ENCODE measurements around the gene ASIP. TPM values are rescaled to one million over a fixed set of nuclear protein-coding genes. Genes with fewer than 3 reads are reported as not detected.
A peak's percentile ranks its signal among the peaks of the same experiment; 100 is the strongest.

ASIP gene, protein sequence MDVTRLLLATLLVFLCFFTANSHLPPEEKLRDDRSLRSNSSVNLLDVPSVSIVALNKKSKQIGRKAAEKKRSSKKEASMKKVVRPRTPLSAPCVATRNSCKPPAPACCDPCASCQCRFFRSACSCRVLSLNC
- total RNA-seq (2012; rRNA removed), result not detected in 2 replicates
- not detected in 2 replicates for polyA plus RNA-seq (2012; rRNA removed)
- not detected in 2 replicates for polyA plus RNA-seq (2012; cell fraction: cytosol; rRNA removed)
- not detected in 2 replicates for polyA plus RNA-seq (2012; cell fraction: nucleus; rRNA removed; ENCODE audit: low replicate concordance)
- Bru-seq, nascent RNA, result percentile 10 among the genes with signal in this experiment
- percentile 13 among the genes with signal in this experiment for BruChase-seq, experiment 1, labeled RNA remaining after a 6-hour chase
- BruChase-seq, experiment 2, labeled RNA remaining after a 2-hour chase, result percentile 14 among the genes with signal in this experiment
- long read RNA-seq, partial matches to known transcripts, result 0 of 1 reads
- long read RNA-seq, other reads (novel, unspliced or antisense), result 1 of 1 reads

DNA sequence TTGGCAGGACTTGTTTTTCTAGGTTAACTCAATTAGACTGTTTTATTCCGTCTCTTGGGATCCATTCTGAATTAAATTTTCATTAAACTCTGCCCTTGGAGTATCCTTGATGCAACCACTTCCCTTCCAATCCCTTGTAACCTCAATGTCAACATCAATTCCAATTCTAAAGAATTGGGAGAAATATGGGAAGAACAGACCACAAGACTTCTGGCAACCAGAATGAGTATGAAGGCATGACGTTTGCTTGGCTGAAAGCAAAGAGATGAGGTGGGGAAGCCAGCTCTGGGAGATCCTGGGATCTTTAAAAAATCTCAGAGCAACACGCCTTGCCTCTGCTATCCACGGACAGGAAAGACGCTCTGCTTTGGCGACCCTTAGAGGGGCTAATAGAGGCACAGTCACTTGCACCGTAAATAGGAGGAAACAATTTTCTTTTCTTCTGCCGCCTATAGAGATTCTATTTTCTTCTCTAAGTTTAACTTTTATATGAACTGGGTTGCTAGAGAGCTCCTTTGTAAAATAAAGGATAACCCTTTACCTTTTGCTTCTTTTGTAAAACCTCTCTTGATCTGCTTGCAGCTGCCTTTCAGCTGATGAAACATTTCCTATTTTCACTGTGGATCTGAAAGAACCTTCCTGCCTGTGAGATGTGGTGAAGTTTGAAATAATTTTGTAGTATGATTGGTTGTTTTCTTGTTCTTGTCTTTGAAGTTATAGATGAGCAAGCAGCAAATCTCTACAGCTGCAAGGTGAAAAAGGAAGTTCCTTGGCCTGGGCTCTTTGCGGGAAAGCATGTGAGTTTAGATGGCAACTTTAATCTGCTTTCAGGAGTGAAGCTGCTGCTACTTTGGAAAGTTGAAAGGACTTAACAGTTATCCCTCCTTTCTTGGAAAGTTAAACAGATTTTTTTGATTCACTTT lies at the start of gene ASIP:
TSS of gene ASIP (plus strand) at position 731 of the 923 bp plus-strand sequence. CDS start 18,952 bp downstream, outside the sequence.
- Histone ChIP-seq H2BK120ac (ENCODE audit: low read depth, low read length) (no peak within 1 kb of the TSS), H3K27ac (ENCODE audit: insufficient read depth, low read length) (no peak within 1 kb of the TSS), H2AFZ (replicated peaks; ENCODE audit: low read length, poor library complexity) (no peak within 1 kb of the TSS), H4K5ac (ENCODE audit: low read depth, low read length) (no peak within 1 kb of the TSS), H3K14ac (replicated peaks; ENCODE audit: low read depth, low read length) (no peak within 1 kb of the TSS), H2AK5ac (ENCODE audit: low read depth, low read length) (no peak within 1 kb of the TSS), H2BK5ac (ENCODE audit: low read depth, low read length, poor library complexity, severe bottlenecking) (no peak within 1 kb of the TSS), H3K9me3 (ENCODE audit: control insufficient read depth, insufficient read depth, low read length) (peaks cover 4% of the 10 kb centered on the region), H3K36me3 (ENCODE audit: control insufficient read depth, insufficient read depth, low read length) (no peaks in the 10 kb centered on the region), H3K4me2 (ENCODE audit: low read depth, low read length) (no peak within 1 kb of the TSS), H4K91ac (ENCODE audit: insufficient read depth, low read depth, low read length) (no peak within 1 kb of the TSS), H3K56ac (ENCODE audit: extremely low read depth, insufficient read depth, low read length) (no peak within 1 kb of the TSS), H2BK20ac (ENCODE audit: low read depth, low read length) (no peak within 1 kb of the TSS), H4K8ac (ENCODE audit: low read depth in 2 of 2, low read length in 2 of 2) (no peak within 1 kb of the TSS), H3K79me1 (ENCODE audit: low read depth in 1 of 2, low read length in 2 of 2) (no peaks in the 10 kb centered on the region), H3K9me1 (ENCODE audit: insufficient read depth, low read length) (no peaks in the 10 kb centered on the region), H4K20me1 (ENCODE audit: insufficient read depth, low read length) (no peaks in the 10 kb centered on the region), H3K4me3 (ENCODE audit: insufficient read depth, low read depth, low read length) (no peak within 1 kb of the TSS), H3K4ac (ENCODE audit: low read depth, low read length) (no peak within 1 kb of the TSS), H3K18ac (ENCODE audit: low read depth, low read length) (no peak within 1 kb of the TSS), H2AK9ac (replicated peaks; ENCODE audit: low read depth, low read length, poor library complexity) (no peak within 1 kb of the TSS), H3K4me1 (ENCODE audit: control insufficient read depth, insufficient read depth, low read length) (no peaks in the 10 kb centered on the region), H3K27me3 (ENCODE audit: control insufficient read depth, insufficient read depth, low read length) (peaks cover 28% of the 10 kb centered on the region), H3K9ac (ENCODE audit: low read depth, low read length) (no peak within 1 kb of the TSS), H3K23ac (ENCODE audit: low read depth, low read length) (no peak within 1 kb of the TSS), H2BK15ac (ENCODE audit: low read depth, low read length) (no peak within 1 kb of the TSS)
- DNase-seq, result no peak
- in situ Hi-C loops (cut with MboI; ENCODE audit: low sequenced_read_pairs) (no loop called here), dilution Hi-C loops (cut with HindIII; ENCODE audit: low sequenced_read_pairs, unreplicated experiment) (no loop called here), intact Hi-C loops (cut with micrococcal nuclease) (no loop called here)
- CTCF ChIA-PET, result no interaction called here
- POLR2A ChIA-PET (ENCODE audit: unreplicated experiment), result no interaction called here
- BruUV-seq (replicated peaks), result no TSS peak
- WGBS, 2 experiments (ENCODE audit: extremely low coverage in 2 of 2, insufficient read length in 1 of 2), result no CpG with 5 or more reads among the region's 9 CpGs
- ATAC-seq (ENCODE audit: low read depth), result no peak
- TF ChIP-seq, protein P1, sequence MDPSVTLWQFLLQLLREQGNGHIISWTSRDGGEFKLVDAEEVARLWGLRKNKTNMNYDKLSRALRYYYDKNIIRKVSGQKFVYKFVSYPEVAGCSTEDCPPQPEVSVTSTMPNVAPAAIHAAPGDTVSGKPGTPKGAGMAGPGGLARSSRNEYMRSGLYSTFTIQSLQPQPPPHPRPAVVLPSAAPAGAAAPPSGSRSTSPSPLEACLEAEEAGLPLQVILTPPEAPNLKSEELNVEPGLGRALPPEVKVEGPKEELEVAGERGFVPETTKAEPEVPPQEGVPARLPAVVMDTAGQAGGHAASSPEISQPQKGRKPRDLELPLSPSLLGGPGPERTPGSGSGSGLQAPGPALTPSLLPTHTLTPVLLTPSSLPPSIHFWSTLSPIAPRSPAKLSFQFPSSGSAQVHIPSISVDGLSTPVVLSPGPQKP (IDR thresholded peaks at IDR 0.05; ENCODE audit: borderline replicate concordance, low read depth, low read length), result no peak
- TF ChIP-seq CEBPB (IDR thresholded peaks at IDR 0.05; ENCODE audit: low read depth, low read length) (no peak), MXI1 (IDR thresholded peaks at IDR 0.05; ENCODE audit: borderline replicate concordance, low read depth, low read length) (no peak), RCOR1 (IDR thresholded peaks at IDR 0.05; ENCODE audit: insufficient replicate concordance, low read length) (no peak), RAD21 (IDR thresholded peaks at IDR 0.05; ENCODE audit: low read length) (no peak)
